IMR-90 (cell line): ENCODE measurements around the gene AFAP1L1. TPM values are rescaled to one million over a fixed set of nuclear protein-coding genes. Genes with fewer than 3 reads are reported as not detected.

Experiments used
- ATAC-seq: fragments of 200-7000 bp; cut with Tn5 transposase; 2 replicates; pipeline ENCODE4 v1.9.1; 2020; ENCODE audit warnings: low read depth, mild to moderate bottlenecking, moderate library complexity
- BruUV-seq: library from RNA; stranded (reverse); fragments of 400-500 nt; replicated peaks from 2 replicates; lab custom pipeline; 2021; lab: Mats Ljungman, UMichigan
- CTCF ChIA-PET: fragments of 300-600 bp; formaldehyde crosslinking; extraction: SDS; loops from one replicate; lab custom pipeline; 2021; ENCODE audit warnings: antibody characterized with exemption; lab: Yijun Ruan, JAX
- POLR2A ChIA-PET: fragments of 300-600 bp; sonication (Branson Sonifier 250); formaldehyde crosslinking; loops from one replicate; lab custom pipeline; 2022; ENCODE audit warnings: antibody characterized with exemption; ENCODE audit not compliant: unreplicated experiment; lab: Charles Lee
- DNase-seq: peaks from one replicate; pipeline ENCODE4 v3.0.0; 2013
- H2AFZ ChIP-seq: replicated peaks from 2 replicates; pipeline ENCODE3; 2013; ENCODE audit warnings: low read length, mild to moderate bottlenecking; ENCODE audit not compliant: poor library complexity
- H2AK5ac ChIP-seq: 2 replicates; pipeline ENCODE4 v1.6.1; 2013; ENCODE audit warnings: low read depth, low read length, inconsistent platforms
- H2AK9ac ChIP-seq: replicated peaks from 2 replicates; pipeline ENCODE3; 2013; ENCODE audit warnings: mild to moderate bottlenecking, low read depth, low read length, moderate library complexity; ENCODE audit not compliant: poor library complexity
- H2BK120ac ChIP-seq: 2 replicates; pipeline ENCODE4 v1.6.1; 2013; ENCODE audit warnings: low read depth, low read length, inconsistent platforms
- H2BK15ac ChIP-seq: 3 replicates; pipeline ENCODE4 v1.6.1; 2013; ENCODE audit warnings: low read depth, low read length, inconsistent platforms
- H2BK20ac ChIP-seq: 2 replicates; pipeline ENCODE4 v1.6.1; 2013; ENCODE audit warnings: low read depth, mild to moderate bottlenecking, inconsistent platforms, low read length, moderate library complexity
- H2BK5ac ChIP-seq: 2 replicates; pipeline ENCODE4 v1.6.1; 2013; ENCODE audit warnings: mild to moderate bottlenecking, low read depth, low read length, inconsistent platforms; ENCODE audit not compliant: poor library complexity, severe bottlenecking
- H3K14ac ChIP-seq: replicated peaks from 2 replicates; pipeline ENCODE4 v1.6.1; 2013; ENCODE audit warnings: low read depth, low read length, inconsistent platforms
- H3K18ac ChIP-seq: 2 replicates; pipeline ENCODE4 v1.6.1; 2013; ENCODE audit warnings: low read depth, low read length, control low read depth
- H3K23ac ChIP-seq: 2 replicates; pipeline ENCODE4 v1.6.1; 2013; ENCODE audit warnings: low read depth, low read length, inconsistent platforms
- H3K27ac ChIP-seq: 2 replicates; pipeline ENCODE4 v1.5.1; 2013; ENCODE audit warnings: mild to moderate bottlenecking, control low read depth, low read length; ENCODE audit not compliant: insufficient read depth
- H3K27me3 ChIP-seq: 2 replicates; pipeline ENCODE4 v1.6.1; 2013; ENCODE audit warnings: low read length; ENCODE audit not compliant: control insufficient read depth, insufficient read depth
- H3K36me3 ChIP-seq: 2 replicates; pipeline ENCODE4 v1.6.1; 2013; ENCODE audit warnings: low read length, mixed read lengths; ENCODE audit not compliant: control insufficient read depth, insufficient read depth
- H3K4ac ChIP-seq: 2 replicates; pipeline ENCODE4 v1.6.1; 2013; ENCODE audit warnings: low read depth, low read length, inconsistent platforms
- H3K4me1 ChIP-seq: 2 replicates; pipeline ENCODE4 v1.6.1; 2013; ENCODE audit warnings: low read length, mixed read lengths; ENCODE audit not compliant: control insufficient read depth, insufficient read depth
- H3K4me2 ChIP-seq: 2 replicates; pipeline ENCODE4 v1.6.1; 2013; ENCODE audit warnings: low read depth, mild to moderate bottlenecking, control low read depth, low read length, moderate library complexity
- H3K4me3 ChIP-seq: 2 replicates; pipeline ENCODE4 v1.5.1; 2013; ENCODE audit warnings: low read depth, mild to moderate bottlenecking, control low read depth, low read length, moderate library complexity; ENCODE audit not compliant: insufficient read depth
- H3K56ac ChIP-seq: 2 replicates; pipeline ENCODE4 v1.6.1; 2013; ENCODE audit warnings: low read length, inconsistent platforms; ENCODE audit not compliant: insufficient read depth; ENCODE audit errors: extremely low read depth
- H3K79me1 ChIP-seq, 2 experiments: 2 replicates each; pipeline ENCODE4 v1.6.1; 2013; ENCODE audit warnings: low read length in 2 of 2, inconsistent platforms in 1 of 2, low read depth in 1 of 2
- H3K9ac ChIP-seq: 2 replicates; pipeline ENCODE4 v1.6.1; 2013; ENCODE audit warnings: low read depth, low read length, control low read depth
- H3K9me1 ChIP-seq: 2 replicates; pipeline ENCODE4 v1.6.1; 2013; ENCODE audit warnings: low read length, inconsistent platforms; ENCODE audit not compliant: insufficient read depth
- H3K9me3 ChIP-seq: 2 replicates; pipeline ENCODE4 v1.6.1; 2013; ENCODE audit warnings: low read length; ENCODE audit not compliant: control insufficient read depth, insufficient read depth
- H4K20me1 ChIP-seq: 2 replicates; pipeline ENCODE4 v1.6.1; 2013; ENCODE audit warnings: low read length, inconsistent platforms; ENCODE audit not compliant: insufficient read depth
- H4K5ac ChIP-seq: 2 replicates; pipeline ENCODE4 v1.6.1; 2013; ENCODE audit warnings: mild to moderate bottlenecking, low read depth, low read length, control low read depth
- H4K8ac ChIP-seq, 2 experiments: 2 replicates each; pipeline ENCODE4 v1.6.1; 2013; ENCODE audit warnings: low read depth in 2 of 2, low read length in 2 of 2, control low read depth in 1 of 2, inconsistent platforms in 1 of 2
- H4K91ac ChIP-seq: 2 replicates; pipeline ENCODE4 v1.6.1; 2013; ENCODE audit warnings: low read depth, low read length, inconsistent platforms; ENCODE audit not compliant: insufficient read depth
- BHLHE40 ChIP-seq: fragments of 150-350 bp; IDR thresholded peaks from 2 replicates; pipeline ENCODE4 v1.6.1; 2016; ENCODE audit warnings: mild to moderate bottlenecking, low read depth, low read length
- CEBPB ChIP-seq: IDR thresholded peaks from 2 replicates; pipeline ENCODE4 v1.6.1; 2012; ENCODE audit warnings: low read depth, low read length, improper control_type of control experiment
- CHD1 ChIP-seq: IDR thresholded peaks from 2 replicates; pipeline ENCODE4 v1.6.1; 2012; ENCODE audit warnings: low read depth, low read length, improper control_type of control experiment
- FOS ChIP-seq: fragments of 150-350 bp; IDR thresholded peaks from 2 replicates; pipeline ENCODE4 v1.6.1; 2016; ENCODE audit warnings: low read depth, low read length
- MAFK ChIP-seq: IDR thresholded peaks from 2 replicates; pipeline ENCODE4 v1.6.1; 2012; ENCODE audit warnings: low read depth, low read length, improper control_type of control experiment
- MAZ ChIP-seq: IDR thresholded peaks from 2 replicates; pipeline ENCODE4 v1.6.1; 2012; ENCODE audit warnings: low read depth, mild to moderate bottlenecking, low read length, improper control_type of control experiment, moderate library complexity, borderline replicate concordance
- MXI1 ChIP-seq: IDR thresholded peaks from 2 replicates; pipeline ENCODE4 v1.6.1; 2012; ENCODE audit warnings: low read depth, mild to moderate bottlenecking, low read length, moderate library complexity, borderline replicate concordance
- NFE2L2 ChIP-seq: fragments of 150-350 bp; IDR thresholded peaks from 2 replicates; pipeline ENCODE4 v1.6.1; 2016; ENCODE audit warnings: low read depth, mild to moderate bottlenecking, low read length
- POLR2A ChIP-seq: IDR thresholded peaks from 2 replicates; pipeline ENCODE4 v1.6.1; 2012; ENCODE audit warnings: mild to moderate bottlenecking, low read depth, low read length
- RAD21 ChIP-seq: IDR thresholded peaks from 2 replicates; pipeline ENCODE4 v1.6.1; 2012; ENCODE audit warnings: low read length, improper control_type of control experiment
- RCOR1 ChIP-seq: IDR thresholded peaks from 2 replicates; pipeline ENCODE4 v1.6.1; 2012; ENCODE audit warnings: mild to moderate bottlenecking, low read length, improper control_type of control experiment; ENCODE audit not compliant: insufficient replicate concordance
- RFX5 ChIP-seq: IDR thresholded peaks from 2 replicates; pipeline ENCODE4 v1.8.0; 2012; ENCODE audit warnings: low read depth, mild to moderate bottlenecking, low read length, moderate library complexity
- SMC3 ChIP-seq: fragments of 150-350 bp; IDR thresholded peaks from 2 replicates; pipeline ENCODE4 v1.6.1; 2016; ENCODE audit warnings: low read depth, mild to moderate bottlenecking, antibody characterized with exemption, low read length, moderate library complexity
- WGBS, 2 experiments: methylation state at CpG; one replicate each; pipeline versions ENCODE4 v1.1.5 to v1.1.7; 2013; ENCODE audit warnings: missing lambda C conversion rate in 2 of 2; ENCODE audit not compliant: insufficient read length in 1 of 2; ENCODE audit errors: extremely low coverage in 2 of 2; 5-methylcytosine and 5-hydroxymethylcytosine counted together
- dilution Hi-C: fragments of 300-500 bp; cut with HindIII; formaldehyde crosslinking; loops from one replicate; pipeline ENCODE4 v1.14.3; 2018; ENCODE audit warnings: low sequenced_read_pairs; ENCODE audit not compliant: unreplicated experiment
- in situ Hi-C: fragments of 300-500 bp; cut with MboI; formaldehyde crosslinking; loops from 3 replicates; pipeline ENCODE4 v1.14.3; 2019; ENCODE audit warnings: low sequenced_read_pairs, inconsistent platforms, mixed read lengths
- intact Hi-C: fragments of 100-400 bp; cut with micrococcal nuclease; formaldehyde crosslinking; loops from 2 replicates; pipeline ENCODE4 v1.10.0; 2022
- polyA plus RNA-seq, 3 experiments: library from polyadenylated mRNA; depleted of rRNA; stranded (reverse); fragments of >200 nt; gene quantifications; 2 replicates each; pipeline ENCODE4 v1.2.3, GENCODE V29; 2012; ENCODE audit warnings: low replicate concordance in 1 of 3
- total RNA-seq: library from RNA; depleted of rRNA; stranded (reverse); fragments of >200 nt; gene quantifications from 2 replicates; pipeline ENCODE4 v1.2.3, GENCODE V29; 2012
- TF ChIP-seq, protein P1 (sequence below): fragments of 150-350 bp; IDR thresholded peaks from 2 replicates; pipeline ENCODE4 v1.6.1; 2017; ENCODE audit warnings: mild to moderate bottlenecking, antibody characterized with exemption, low read length, low read depth
- TF ChIP-seq, protein P2 (sequence below): fragments of 150-350 bp; IDR thresholded peaks from 2 replicates; pipeline ENCODE4 v1.6.1; 2016; ENCODE audit warnings: low read depth, mild to moderate bottlenecking, low read length, moderate library complexity, borderline replicate concordance
- TF ChIP-seq, protein P3 (sequence below): conservative IDR thresholded peaks from 2 replicates; pipeline ENCODE4 v1.5.1; 2012; ENCODE audit warnings: mild to moderate bottlenecking, low read depth, low read length, improper control_type of control experiment

The AFAP1L1 gene
- total and polyA plus RNA-seq, 2 of the 4 experiments (the other 2 are of a cell fraction): 3.3 to 5.7 TPM

DNA sequence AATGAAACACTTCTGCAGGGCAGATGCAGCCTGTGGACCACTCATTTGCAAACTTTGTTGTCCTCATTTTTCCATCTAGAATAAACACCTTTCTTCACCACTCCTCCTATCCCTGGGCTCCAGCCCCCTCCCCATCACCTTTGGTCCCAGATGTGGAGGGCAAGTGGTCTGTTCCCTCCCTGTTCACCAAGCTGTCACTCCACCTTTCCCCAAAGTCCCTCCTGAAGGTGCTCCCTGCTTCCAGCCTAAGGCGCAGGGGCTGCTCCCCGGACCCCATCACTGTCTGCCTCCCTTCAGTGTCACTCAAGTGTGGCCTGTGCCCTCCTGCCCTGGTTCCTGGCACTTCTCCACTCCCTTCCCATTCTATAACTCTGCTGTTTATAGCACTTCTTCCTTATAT, 93.1 kb downstream of the AFAP1L1 start:
- CTCF ChIA-PET: no interaction called here
- in situ Hi-C loops: no loop called here

More for the DNA sequence above, 93.1 kb downstream of the AFAP1L1 start:
- no peak overlapping the region for H2AK9ac ChIP-seq
- DNase-seq (no peak), ATAC-seq (no peak)
- no peaks in the 10 kb centered on the region for H4K20me1 ChIP-seq
- no peak overlapping the region for H2BK15ac ChIP-seq
- no peak overlapping the region for H3K27ac ChIP-seq
- H3K4me3 ChIP-seq: no peak overlapping the region
- no peaks in the 10 kb centered on the region for H3K27me3 ChIP-seq
- intact Hi-C loops (loop anchor here (5.0 kb wide), 2 partner anchors 198 to 253 kb away; no protein-coding TSS in a partner anchor), dilution Hi-C loops (no loop called here)
- POLR2A ChIA-PET: no interaction called here
- H4K8ac ChIP-seq: no peak overlapping the region
- no peak overlapping the region for H3K9ac ChIP-seq
- H3K4me1 ChIP-seq: 0 out of 2 replicates have a peak, but pooled peaks cover 2% of the 10 kb centered on the region
- no peak overlapping the region for H2AK5ac ChIP-seq
- no peak overlapping the region for H3K23ac ChIP-seq
- H4K91ac ChIP-seq: no peak overlapping the region
- no peak overlapping the region for H2BK5ac ChIP-seq
- H2BK120ac ChIP-seq: no peak overlapping the region
- no peak overlapping the region for H2AFZ ChIP-seq
- H3K9me1 ChIP-seq: no peaks in the 10 kb centered on the region; the same call in 1 of the 2 replicates
- H4K5ac ChIP-seq: no peak overlapping the region
- no peak overlapping the region for H3K14ac ChIP-seq
- H3K4me2 ChIP-seq: no peak overlapping the region
- no peak for TF ChIP-seq BHLHE40
- TF ChIP-seq MXI1: no peak
- no peak for TF ChIP-seq MAZ
- TF ChIP-seq, protein P1, sequence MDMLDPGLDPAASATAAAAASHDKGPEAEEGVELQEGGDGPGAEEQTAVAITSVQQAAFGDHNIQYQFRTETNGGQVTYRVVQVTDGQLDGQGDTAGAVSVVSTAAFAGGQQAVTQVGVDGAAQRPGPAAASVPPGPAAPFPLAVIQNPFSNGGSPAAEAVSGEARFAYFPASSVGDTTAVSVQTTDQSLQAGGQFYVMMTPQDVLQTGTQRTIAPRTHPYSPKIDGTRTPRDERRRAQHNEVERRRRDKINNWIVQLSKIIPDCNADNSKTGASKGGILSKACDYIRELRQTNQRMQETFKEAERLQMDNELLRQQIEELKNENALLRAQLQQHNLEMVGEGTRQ: no peak
- TF ChIP-seq MAFK: no peak
- TF ChIP-seq RCOR1: no peak
- no peak for TF ChIP-seq POLR2A
- TF ChIP-seq CEBPB: no peak
- TF ChIP-seq, protein P2, sequence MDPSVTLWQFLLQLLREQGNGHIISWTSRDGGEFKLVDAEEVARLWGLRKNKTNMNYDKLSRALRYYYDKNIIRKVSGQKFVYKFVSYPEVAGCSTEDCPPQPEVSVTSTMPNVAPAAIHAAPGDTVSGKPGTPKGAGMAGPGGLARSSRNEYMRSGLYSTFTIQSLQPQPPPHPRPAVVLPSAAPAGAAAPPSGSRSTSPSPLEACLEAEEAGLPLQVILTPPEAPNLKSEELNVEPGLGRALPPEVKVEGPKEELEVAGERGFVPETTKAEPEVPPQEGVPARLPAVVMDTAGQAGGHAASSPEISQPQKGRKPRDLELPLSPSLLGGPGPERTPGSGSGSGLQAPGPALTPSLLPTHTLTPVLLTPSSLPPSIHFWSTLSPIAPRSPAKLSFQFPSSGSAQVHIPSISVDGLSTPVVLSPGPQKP: no peak
- TF ChIP-seq, protein P3, sequence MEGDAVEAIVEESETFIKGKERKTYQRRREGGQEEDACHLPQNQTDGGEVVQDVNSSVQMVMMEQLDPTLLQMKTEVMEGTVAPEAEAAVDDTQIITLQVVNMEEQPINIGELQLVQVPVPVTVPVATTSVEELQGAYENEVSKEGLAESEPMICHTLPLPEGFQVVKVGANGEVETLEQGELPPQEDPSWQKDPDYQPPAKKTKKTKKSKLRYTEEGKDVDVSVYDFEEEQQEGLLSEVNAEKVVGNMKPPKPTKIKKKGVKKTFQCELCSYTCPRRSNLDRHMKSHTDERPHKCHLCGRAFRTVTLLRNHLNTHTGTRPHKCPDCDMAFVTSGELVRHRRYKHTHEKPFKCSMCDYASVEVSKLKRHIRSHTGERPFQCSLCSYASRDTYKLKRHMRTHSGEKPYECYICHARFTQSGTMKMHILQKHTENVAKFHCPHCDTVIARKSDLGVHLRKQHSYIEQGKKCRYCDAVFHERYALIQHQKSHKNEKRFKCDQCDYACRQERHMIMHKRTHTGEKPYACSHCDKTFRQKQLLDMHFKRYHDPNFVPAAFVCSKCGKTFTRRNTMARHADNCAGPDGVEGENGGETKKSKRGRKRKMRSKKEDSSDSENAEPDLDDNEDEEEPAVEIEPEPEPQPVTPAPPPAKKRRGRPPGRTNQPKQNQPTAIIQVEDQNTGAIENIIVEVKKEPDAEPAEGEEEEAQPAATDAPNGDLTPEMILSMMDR: no peak
- no peak for TF ChIP-seq FOS
- no peak for TF ChIP-seq CHD1
- TF ChIP-seq SMC3: no peak
- TF ChIP-seq RAD21: no peak
- no peak for TF ChIP-seq NFE2L2
- TF ChIP-seq RFX5: no peak
- no peaks in the 10 kb centered on the region for H3K36me3 ChIP-seq
- no peaks in the 10 kb centered on the region; a peak in 1 of 4 replicates for H3K79me1 ChIP-seq
- no peak overlapping the region for H2BK20ac ChIP-seq
- no CpG with 5 or more reads among the region's 2 CpGs for WGBS, 2 experiments
- no peaks in the 10 kb centered on the region for H3K9me3 ChIP-seq
- no peak overlapping the region for H3K56ac ChIP-seq
- no peak overlapping the region for H3K18ac ChIP-seq
- BruUV-seq: no TSS peak
- no peak overlapping the region for H3K4ac ChIP-seq
